ENCODE measurements around the gene TAPT1.

The TAPT1 gene

GRCh38 chr4:16264798-16265197 is 38.5 kb upstream of the TAPT1 start:
- TF ChIP-seq SPI1 (IDR thresholded peaks at IDR 0.05; ENCODE audit: low read depth, low read length), result no peak
- TF ChIP-seq POLR2A (IDR thresholded peaks at IDR 0.05; ENCODE audit: low read depth, low read length), result no peak
- no peak for TF ChIP-seq TAF1 (IDR thresholded peaks at IDR 0.05; ENCODE audit: low read depth, low read length)
- TF ChIP-seq POLR2AphosphoS5 (IDR thresholded peaks at IDR 0.05; ENCODE audit: low read depth, low read length), result no peak
- FAIRE-seq, result no peak
- DNase-seq (ENCODE audit: insufficient read length, low spot score), result no peak

GRCh38 chr4:16263056-16263455 is 36.8 kb upstream of the TAPT1 start:
- FAIRE-seq (no peak), DNase-seq (ENCODE audit: insufficient read length, low spot score) (no peak)
- TF ChIP-seq PAX5 (IDR thresholded peaks at IDR 0.05; ENCODE audit: insufficient read depth, low read length, severe bottlenecking) (no peak), TAF1 (IDR thresholded peaks at IDR 0.05; ENCODE audit: low read depth, low read length) (no peak), POU2F2 (IDR thresholded peaks at IDR 0.05; ENCODE audit: low read depth, low read length) (no peak), POLR2A (IDR thresholded peaks at IDR 0.05; ENCODE audit: low read depth, low read length) (no peak)

GRCh38 chr4:16262188-16262587 is 35.9 kb upstream of the TAPT1 start:
- FAIRE-seq, result no peak
- DNase-seq (ENCODE audit: insufficient read length, low spot score), result no peak
- TF ChIP-seq TAF1 (IDR thresholded peaks at IDR 0.05; ENCODE audit: low read depth, low read length), result no peak
- no peak for TF ChIP-seq POLR2A (IDR thresholded peaks at IDR 0.05; ENCODE audit: low read depth, low read length)
- TF ChIP-seq POU2F2 (IDR thresholded peaks at IDR 0.05; ENCODE audit: low read depth, low read length), result no peak

GRCh38 chr4:16261313-16261878 is 35.1 kb upstream of the TAPT1 start:
- DNase-seq (ENCODE audit: insufficient read length, low spot score) (no peak), FAIRE-seq (no peak)
- no peak for TF ChIP-seq PAX5 (IDR thresholded peaks at IDR 0.05; ENCODE audit: insufficient read depth, low read length, severe bottlenecking)
- no peak for TF ChIP-seq TAF1 (IDR thresholded peaks at IDR 0.05; ENCODE audit: low read depth, low read length)
- TF ChIP-seq POU2F2 (IDR thresholded peaks at IDR 0.05; ENCODE audit: low read depth, low read length), result no peak
- TF ChIP-seq POLR2AphosphoS5 (IDR thresholded peaks at IDR 0.05; ENCODE audit: low read depth, low read length), result no peak
- TF ChIP-seq SPI1 (IDR thresholded peaks at IDR 0.05; ENCODE audit: low read depth, low read length), result no peak
- TF ChIP-seq POLR2A (IDR thresholded peaks at IDR 0.05; ENCODE audit: low read depth, low read length), result no peak

GRCh38 chr4:16259889-16260246 is 33.6 kb upstream of the TAPT1 start:
- DNase-seq (ENCODE audit: insufficient read length, low spot score), result no peak
- FAIRE-seq, result no peak
- TF ChIP-seq TAF1 (IDR thresholded peaks at IDR 0.05; ENCODE audit: low read depth, low read length) (no peak), POLR2A (IDR thresholded peaks at IDR 0.05; ENCODE audit: low read depth, low read length) (no peak), POLR2AphosphoS5 (IDR thresholded peaks at IDR 0.05; ENCODE audit: low read depth, low read length) (no peak), POU2F2 (IDR thresholded peaks at IDR 0.05; ENCODE audit: low read depth, low read length) (no peak), PAX5 (IDR thresholded peaks at IDR 0.05; ENCODE audit: insufficient read depth, low read length, severe bottlenecking) (no peak), SPI1 (IDR thresholded peaks at IDR 0.05; ENCODE audit: low read depth, low read length) (no peak)

- TF ChIP-seq POLR2A (IDR thresholded peaks at IDR 0.05; ENCODE audit: low read depth, low read length) (no peak), TAF1 (IDR thresholded peaks at IDR 0.05; ENCODE audit: low read depth, low read length) (no peak), POLR2AphosphoS5 (IDR thresholded peaks at IDR 0.05; ENCODE audit: low read depth, low read length) (no peak), POU2F2 (IDR thresholded peaks at IDR 0.05; ENCODE audit: low read depth, low read length) (no peak), PAX5 (IDR thresholded peaks at IDR 0.05; ENCODE audit: insufficient read depth, low read length, severe bottlenecking) (no peak), SPI1 (IDR thresholded peaks at IDR 0.05; ENCODE audit: low read depth, low read length) (peak; percentile 62; the same call in 1 of the 2 replicates)
- no peak for FAIRE-seq
- no peak for DNase-seq (ENCODE audit: insufficient read length, low spot score)
Observed at GRCh38 chr4:16259241-16259888, 33.1 kb upstream of the TAPT1 start.

GRCh38 chr4:16257611-16258010 is 31.3 kb upstream of the TAPT1 start:
- FAIRE-seq (no peak), DNase-seq (ENCODE audit: insufficient read length, low spot score) (no peak)
- no peak for TF ChIP-seq SPI1 (IDR thresholded peaks at IDR 0.05; ENCODE audit: low read depth, low read length)
- TF ChIP-seq POLR2AphosphoS5 (IDR thresholded peaks at IDR 0.05; ENCODE audit: low read depth, low read length), result no peak
- TF ChIP-seq PAX5 (IDR thresholded peaks at IDR 0.05; ENCODE audit: insufficient read depth, low read length, severe bottlenecking), result no peak
- TF ChIP-seq TAF1 (IDR thresholded peaks at IDR 0.05; ENCODE audit: low read depth, low read length), result no peak
- no peak for TF ChIP-seq POLR2A (IDR thresholded peaks at IDR 0.05; ENCODE audit: low read depth, low read length)
- TF ChIP-seq POU2F2 (IDR thresholded peaks at IDR 0.05; ENCODE audit: low read depth, low read length), result no peak

GRCh38 chr4:16256343-16256742 is 30.1 kb upstream of the TAPT1 start:
- TF ChIP-seq POLR2A (IDR thresholded peaks at IDR 0.05; ENCODE audit: low read depth, low read length) (no peak), POU2F2 (IDR thresholded peaks at IDR 0.05; ENCODE audit: low read depth, low read length) (no peak), TAF1 (IDR thresholded peaks at IDR 0.05; ENCODE audit: low read depth, low read length) (no peak), SPI1 (IDR thresholded peaks at IDR 0.05; ENCODE audit: low read depth, low read length) (no peak), POLR2AphosphoS5 (IDR thresholded peaks at IDR 0.05; ENCODE audit: low read depth, low read length) (no peak), PAX5 (IDR thresholded peaks at IDR 0.05; ENCODE audit: insufficient read depth, low read length, severe bottlenecking) (no peak)
- DNase-seq (ENCODE audit: insufficient read length, low spot score) (no peak), FAIRE-seq (peak; percentile 20)

GRCh38 chr4:16255730-16256129 is 29.5 kb upstream of the TAPT1 start:
- DNase-seq (ENCODE audit: insufficient read length, low spot score) (no peak), FAIRE-seq (no peak)
- TF ChIP-seq SPI1 (IDR thresholded peaks at IDR 0.05; ENCODE audit: low read depth, low read length), result no peak
- no peak for TF ChIP-seq POLR2A (IDR thresholded peaks at IDR 0.05; ENCODE audit: low read depth, low read length)
- no peak for TF ChIP-seq POU2F2 (IDR thresholded peaks at IDR 0.05; ENCODE audit: low read depth, low read length)
- no peak for TF ChIP-seq TAF1 (IDR thresholded peaks at IDR 0.05; ENCODE audit: low read depth, low read length)
- no peak for TF ChIP-seq POLR2AphosphoS5 (IDR thresholded peaks at IDR 0.05; ENCODE audit: low read depth, low read length)
- TF ChIP-seq PAX5 (IDR thresholded peaks at IDR 0.05; ENCODE audit: insufficient read depth, low read length, severe bottlenecking), result no peak

Data from GM12891 (cell line).